OCI-LY1 (cell line): Measurements from ENCODE around the gene LIFR.

Experiments
- CTCF ChIP-seq: fragments of 200-600 bp; sonication (generic), shearing (Covaris generic); IDR thresholded peaks from 2 replicates; pipeline ENCODE4 v1.5.1; 2017; ENCODE audit warnings: mild to moderate bottlenecking, antibody characterized with exemption, low read length, moderate library complexity, mixed read lengths
- EZH2 ChIP-seq: fragments of 200-600 bp; sonication (generic), shearing (Covaris generic); IDR thresholded peaks from 2 replicates; pipeline ENCODE4 v1.8.0; 2017; ENCODE audit warnings: borderline replicate concordance, mixed run types, mild to moderate bottlenecking, antibody characterized with exemption, low read length, moderate library complexity, mixed read lengths

- no peak for TF ChIP-seq EZH2
- no peak for TF ChIP-seq CTCF
Measured at GRCh38 chr5:38563624-38564023, 7.2 kb upstream of the LIFR start.
